Lower lobe of right lung (tissue), 2 donors: ENCODE measurements around the gene NDUFAF7. TPM values are rescaled to one million over a fixed set of nuclear protein-coding genes. Genes with fewer than 3 reads are reported as not detected.
"Not testable (repeated sequence)": the region's sequence is repeated elsewhere in the genome, so short reads cannot be mapped to it uniquely, and the experiment has no call there.

Source experiments
- ATAC-seq, 2 donors: fragments of 200-7000 bp; cut with Tn5 transposase; one replicate each; pipeline ENCODE4 v1.9.1; 2020 to 2022; ENCODE audit warnings: mild to moderate bottlenecking in 2 of 2, moderate library complexity in 2 of 2
- DNase-seq: peaks from one replicate; pipeline ENCODE4 v3.0.0-alpha.2; 2020
- H3K27ac ChIP-seq: fragments of 200-600 bp; one replicate; pipeline ENCODE4 v1.8.0; 2022
- H3K27me3 ChIP-seq: fragments of 200-600 bp; one replicate; pipeline ENCODE4 v1.8.0; 2022; ENCODE audit warnings: low read depth
- H3K36me3 ChIP-seq: fragments of 200-600 bp; one replicate; pipeline ENCODE4 v1.8.0; 2022; ENCODE audit warnings: mild to moderate bottlenecking
- H3K4me1 ChIP-seq: fragments of 200-600 bp; one replicate; pipeline ENCODE4 v1.8.0; 2022
- H3K4me3 ChIP-seq: fragments of 200-600 bp; one replicate; pipeline ENCODE4 v1.8.0; 2022; ENCODE audit warnings: mild to moderate bottlenecking
- H3K9me3 ChIP-seq: fragments of 200-600 bp; one replicate; pipeline ENCODE4 v1.8.0; 2022
- CTCF ChIP-seq: fragments of 200-600 bp; IDR thresholded peaks from one replicate; pipeline ENCODE4 v1.8.0; 2022; ENCODE audit warnings: antibody characterized with exemption, mild to moderate bottlenecking
- intact Hi-C: fragments of 100-400 bp; cut with DNase I; formaldehyde crosslinking; loops from one replicate; pipeline ENCODE4 v1.11.0; 2022
- total RNA-seq: library from RNA; stranded (reverse); fragmentation: NEBNext Ultra II Directional; extraction: Animal tissue kit (Norgen Biotek cat#: 25700); gene quantifications from one replicate; pipeline ENCODE4 v1.2.1, GENCODE V29; 2021
- donor health status: DM: no; HTN: yes; CAD: no; lungs with severe emphysema.

NDUFAF7 gene
- total RNA-seq, 1 donor from 2014 or later: 18.3 TPM

- no peak for TF ChIP-seq CTCF
Measured at GRCh38 chr2:37291680-37292079, 60.2 kb downstream of the NDUFAF7 start.

GRCh38 chr2:37294858-37295257, 63.4 kb downstream of the NDUFAF7 start:
- ATAC-seq, H3K4me1 ChIP-seq, intact Hi-C loops, H3K9me3 ChIP-seq, H3K27ac ChIP-seq, DNase-seq, H3K4me3 ChIP-seq, H3K27me3 ChIP-seq: not testable (repeated sequence)
- H3K36me3 ChIP-seq: peaks cover 20% of the 10 kb centered on the region

More at GRCh38 chr2:37291680-37292079, 60.2 kb downstream of the NDUFAF7 start:
- DNase-seq: no peak
- no peak for ATAC-seq
- Histone ChIP-seq H3K27me3 (no peaks in the 10 kb centered on the region), H3K27ac (no peak overlapping the region), H3K4me3 (no peak overlapping the region), H3K9me3 (no peaks in the 10 kb centered on the region), H3K4me1 (peaks cover 4% of the 10 kb centered on the region), H3K36me3 (peaks cover 47% of the 10 kb centered on the region)
- intact Hi-C loops: no loop called here

GRCh38 chr2:37295469-37296073, 64.1 kb downstream of the NDUFAF7 start:
- H3K9me3 ChIP-seq: no peaks in the 10 kb centered on the region
- no peaks in the 10 kb centered on the region for H3K27me3 ChIP-seq
- H3K4me3 ChIP-seq: no peak overlapping the region
- intact Hi-C loops: no loop called here
- ATAC-seq (no peak), DNase-seq (no peak)
- H3K36me3 ChIP-seq: peaks cover 13% of the 10 kb centered on the region
- peaks cover 4% of the 10 kb centered on the region for H3K4me1 ChIP-seq
- no peak overlapping the region for H3K27ac ChIP-seq
- TF ChIP-seq CTCF: no peak

GRCh38 chr2:37297632-37298031, 66.2 kb downstream of the NDUFAF7 start:
- H3K36me3 ChIP-seq: no peaks in the 10 kb centered on the region
- intact Hi-C loops: no loop called here

More at GRCh38 chr2:37297632-37298031, 66.2 kb downstream of the NDUFAF7 start:
- Histone ChIP-seq H3K27ac (no peak overlapping the region), H3K9me3 (no peaks in the 10 kb centered on the region), H3K4me3 (no peak overlapping the region), H3K27me3 (no peaks in the 10 kb centered on the region), H3K4me1 (peaks cover 4% of the 10 kb centered on the region)
- TF ChIP-seq CTCF: no peak
- ATAC-seq (no peak), DNase-seq (no peak)

Other genes starting within 250 kb of the NDUFAF7 start
- gene HEATR5B, start 147.3 kb upstream of the NDUFAF7 start, total RNA-seq: 33.9 TPM
- gene GPATCH11, start 147.1 kb upstream of the NDUFAF7 start, total RNA-seq: 10.8 TPM
- 69.2 TPM for gene EIF2AK2, start 74.7 kb upstream of the NDUFAF7 start, total RNA-seq
- not detected for gene SULT6B1, start 43.0 kb upstream of the NDUFAF7 start, total RNA-seq
- 38.5 TPM for gene CEBPZOS, start 35.2 kb upstream of the NDUFAF7 start, total RNA-seq
- 45.3 TPM for gene CEBPZ, start 62 bp upstream of the NDUFAF7 start, total RNA-seq
- gene PRKD3, start 93.2 kb downstream of the NDUFAF7 start, total RNA-seq: 39.3 TPM
- 8.6 TPM for gene QPCT, start 113.0 kb downstream of the NDUFAF7 start, total RNA-seq